BE2C (cell line): ENCODE measurements around the gene AMTN.
"Not testable (repeated sequence)": the region's sequence is repeated elsewhere in the genome, so short reads cannot be mapped to it uniquely, and the experiment has no call there.

Experiments used
- DNase-seq: peaks from one replicate; pipeline ENCODE4 v3.0.0-alpha.2; 2020
- H3K27me3 ChIP-seq: fragments of 250-450 bp; sonication (Bioruptor Pico); 2 replicates; pipeline ENCODE4 v1.5.1; 2020; ENCODE audit warnings: mild to moderate bottlenecking
- H3K36me3 ChIP-seq: fragments of 250-450 bp; sonication (Bioruptor Pico); 2 replicates; pipeline ENCODE4 v1.5.1; 2020; ENCODE audit warnings: mild to moderate bottlenecking
- H3K4me1 ChIP-seq: fragments of 250-450 bp; sonication (Bioruptor Pico); 2 replicates; pipeline ENCODE4 v1.5.1; 2020
- H3K4me3 ChIP-seq: 2 replicates; pipeline ENCODE4 v1.5.1; 2011; ENCODE audit warnings: low read depth, low read length
- H3K9me3 ChIP-seq: fragments of 250-450 bp; sonication (Bioruptor Pico); 2 replicates; pipeline ENCODE4 v1.5.1; 2020
- CTCF ChIP-seq: IDR thresholded peaks from 2 replicates; pipeline ENCODE4 v1.5.1; 2012; ENCODE audit warnings: mild to moderate bottlenecking, low read depth, low read length

Gene AMTN

DNA sequence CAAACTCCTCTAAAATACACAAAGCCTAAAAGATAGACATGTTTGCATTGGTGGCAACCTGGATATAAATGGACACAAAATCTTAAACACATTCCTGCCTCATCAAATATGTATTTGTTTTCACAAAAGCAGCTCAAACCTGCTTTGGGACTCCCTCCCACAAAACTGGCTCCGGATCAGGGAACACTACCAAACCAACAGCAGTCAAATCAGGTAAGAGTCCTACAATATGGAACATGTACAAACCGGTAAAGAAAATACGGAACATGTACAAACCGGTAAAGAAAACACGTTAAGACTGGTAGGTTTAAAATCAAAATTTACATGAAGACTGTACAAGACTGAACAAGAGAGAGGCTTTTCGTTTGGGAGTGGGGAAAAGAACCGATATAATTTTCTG is 4.3 kb downstream of the AMTN start:
- TF ChIP-seq CTCF = no peak
- no peaks in the 10 kb centered on the region for H3K9me3 ChIP-seq
- H3K36me3 ChIP-seq = no peaks in the 10 kb centered on the region
- DNase-seq = no peak
- no peaks in the 10 kb centered on the region for H3K27me3 ChIP-seq
- H3K4me1 ChIP-seq = no peaks in the 10 kb centered on the region
- no peak overlapping the region for H3K4me3 ChIP-seq

DNA sequence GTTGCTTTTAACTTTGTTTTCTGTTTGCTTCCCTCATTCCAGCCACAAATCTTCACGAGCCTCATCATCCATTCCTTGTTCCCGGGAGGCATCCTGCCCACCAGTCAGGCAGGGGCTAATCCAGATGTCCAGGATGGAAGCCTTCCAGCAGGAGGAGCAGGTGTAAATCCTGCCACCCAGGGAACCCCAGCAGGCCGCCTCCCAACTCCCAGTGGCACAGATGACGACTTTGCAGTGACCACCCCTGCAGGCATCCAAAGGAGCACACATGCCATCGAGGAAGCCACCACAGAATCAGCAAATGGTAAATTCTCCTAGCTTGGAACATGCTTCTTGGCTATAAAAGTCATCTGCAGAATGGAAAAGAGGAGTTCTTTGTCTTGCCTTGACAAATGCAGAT is 12.6 kb downstream of the AMTN start:
- no peaks in the 10 kb centered on the region; the same call in 1 of the 2 replicates for H3K9me3 ChIP-seq
- TF ChIP-seq CTCF = no peak
- no peaks in the 10 kb centered on the region for H3K4me1 ChIP-seq
- H3K27me3 ChIP-seq = no peaks in the 10 kb centered on the region
- H3K4me3 ChIP-seq = no peak overlapping the region
- DNase-seq = no peak
- H3K36me3 ChIP-seq = no peaks in the 10 kb centered on the region

DNA sequence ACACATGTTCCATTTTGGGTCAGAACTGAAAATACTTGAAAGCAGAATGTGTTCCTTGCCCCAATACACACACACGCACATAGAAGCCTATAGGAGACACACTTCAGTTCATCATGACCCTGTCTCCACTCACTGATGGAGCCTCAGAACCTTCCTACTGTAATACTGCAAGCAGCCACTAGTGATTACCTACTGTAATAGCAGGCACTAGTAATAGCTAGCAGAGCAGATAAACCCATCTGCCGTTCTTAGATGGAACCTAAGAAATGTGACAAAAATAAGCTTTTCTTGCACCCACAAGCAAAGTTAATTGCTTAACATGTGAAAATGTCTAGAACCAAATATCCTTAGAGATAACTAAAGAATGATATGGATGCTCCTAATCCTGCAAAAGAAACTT is 13.6 kb downstream of the AMTN start:
- no peaks in the 10 kb centered on the region for H3K27me3 ChIP-seq
- no peak overlapping the region for H3K4me3 ChIP-seq
- no peak for DNase-seq

GRCh38 chr4:70533211-70533610 is 14.8 kb downstream of the AMTN start:
- H3K9me3 ChIP-seq = no peaks in the 10 kb centered on the region; the same call in 1 of the 2 replicates
- no peaks in the 10 kb centered on the region for H3K27me3 ChIP-seq
- no peaks in the 10 kb centered on the region for H3K36me3 ChIP-seq
- no peak for TF ChIP-seq CTCF
- DNase-seq = no peak
- H3K4me3 ChIP-seq = no peak overlapping the region
- no peaks in the 10 kb centered on the region for H3K4me1 ChIP-seq

More for the DNA sequence above, 13.6 kb downstream of the AMTN start:
- no peak; the same call in 1 of the 2 replicates for TF ChIP-seq CTCF
- Histone ChIP-seq H3K36me3 (no peaks in the 10 kb centered on the region), H3K4me1 (no peaks in the 10 kb centered on the region), H3K9me3 (no peaks in the 10 kb centered on the region; the same call in 1 of the 2 replicates)

GRCh38 chr4:70533791-70534190 is 15.4 kb downstream of the AMTN start:
- TF ChIP-seq CTCF = no peak
- DNase-seq = no peak

GRCh38 chr4:70534886-70535285 is 16.5 kb downstream of the AMTN start:
- not testable (repeated sequence) for H3K4me1 ChIP-seq, H3K36me3 ChIP-seq, H3K27me3 ChIP-seq, H3K9me3 ChIP-seq, DNase-seq, H3K4me3 ChIP-seq

More at GRCh38 chr4:70533791-70534190, 15.4 kb downstream of the AMTN start:
- Histone ChIP-seq H3K36me3 (no peaks in the 10 kb centered on the region), H3K9me3 (no peaks in the 10 kb centered on the region; the same call in 1 of the 2 replicates), H3K27me3 (no peaks in the 10 kb centered on the region), H3K4me1 (no peaks in the 10 kb centered on the region), H3K4me3 (no peak overlapping the region)

GRCh38 chr4:70538869-70539268 is 20.5 kb downstream of the AMTN start:
- no peak for TF ChIP-seq CTCF
- Histone ChIP-seq H3K9me3 (no peaks in the 10 kb centered on the region), H3K36me3 (no peaks in the 10 kb centered on the region), H3K27me3 (no peaks in the 10 kb centered on the region), H3K4me3 (no peak overlapping the region), H3K4me1 (no peaks in the 10 kb centered on the region)
- no peak for DNase-seq
